Stimulated activated CD4-positive, alpha-beta T cell treated with anti-CD3 and anti-CD28 coated beads, Interleukin-12 subunit alpha, Interleukin-12 subunit beta, amount 100 ng/mL, for 48 hours (primary cell): ENCODE measurements around the gene MAEA.
"Not testable (repeated sequence)": the region's sequence is repeated elsewhere in the genome, so short reads cannot be mapped to it uniquely, and the experiment has no call there.

Experiments used
- DNase-seq, 3 donors: peaks; one replicate each; pipeline ENCODE4 v3.0.0-alpha.2; 2020; ENCODE audit warnings: low read depth in 2 of 3, low spot score in 1 of 3

The MAEA gene

DNA sequence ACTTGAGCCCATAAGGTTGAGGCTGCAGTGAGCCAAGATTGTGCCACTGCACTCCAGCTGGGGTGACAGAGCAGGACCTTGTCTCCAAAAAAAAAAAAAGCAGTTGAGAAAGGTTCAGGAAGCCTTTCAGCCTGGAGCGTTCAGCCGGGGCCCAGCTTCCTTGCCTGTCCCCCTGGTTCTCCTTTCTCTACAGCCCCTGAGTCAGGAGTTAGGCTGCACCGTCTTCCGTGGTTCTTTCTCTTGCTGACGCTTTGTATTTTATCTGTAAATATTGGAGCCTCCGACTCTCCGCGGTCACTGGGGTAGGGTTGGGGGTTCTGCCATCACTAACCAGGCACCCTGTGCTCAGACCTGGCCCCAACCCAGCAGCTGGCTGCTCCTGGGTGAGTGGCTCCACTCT lies 43.6 kb downstream of the MAEA start:
- no peak for DNase-seq

DNA sequence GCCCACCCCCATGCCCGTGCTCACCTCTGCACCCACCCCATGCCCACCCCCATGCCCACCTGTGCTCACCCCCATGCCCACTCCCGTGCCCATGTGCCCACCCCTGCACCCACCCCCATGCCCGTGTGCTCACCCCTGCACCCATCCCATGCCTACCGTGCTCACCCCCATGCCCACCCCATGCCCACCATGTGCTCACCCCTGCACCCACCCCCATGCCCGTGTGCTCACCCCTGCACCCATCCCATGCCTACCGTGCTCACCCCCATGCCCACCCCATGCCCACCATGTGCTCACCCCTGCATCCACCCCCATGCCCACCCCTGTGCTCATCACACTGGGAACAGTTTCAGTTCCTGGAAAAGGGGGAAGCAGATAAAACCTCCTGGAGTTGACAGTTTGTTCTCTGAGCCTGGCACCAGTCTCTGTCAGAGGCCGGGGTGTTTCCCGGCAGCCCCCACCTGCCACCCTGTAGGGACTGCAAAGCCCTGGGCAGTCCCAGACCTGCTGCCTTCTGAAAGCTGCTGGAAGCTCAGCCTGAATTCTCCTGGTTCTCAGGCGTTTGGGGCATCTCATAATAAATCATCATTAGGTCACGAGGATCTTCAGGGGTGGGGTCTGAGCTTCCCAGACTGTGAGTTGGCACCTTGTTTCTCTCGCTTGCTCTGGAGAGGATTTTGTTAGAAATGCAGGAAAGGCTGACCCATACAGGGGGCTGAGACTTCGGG lies 44.3 kb downstream of the MAEA start:
- DNase-seq = not testable (repeated sequence)

DNA sequence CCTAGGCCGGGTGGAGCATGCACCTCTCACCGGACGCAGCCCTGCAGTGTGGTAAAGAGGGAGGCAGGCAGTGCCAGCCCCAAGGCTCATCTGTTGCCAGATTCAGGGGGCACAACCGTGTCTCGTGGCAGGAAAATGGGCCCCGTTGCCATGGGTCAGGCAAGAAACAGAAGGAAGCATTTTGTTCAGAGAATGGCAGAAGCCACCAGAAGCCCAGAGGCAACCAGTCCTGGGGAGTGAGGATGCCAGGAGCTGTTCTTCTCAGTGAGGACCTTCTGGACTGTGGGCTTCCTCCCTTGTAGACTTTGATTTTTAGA lies 44.8 kb downstream of the MAEA start:
- no peak for DNase-seq

DNA sequence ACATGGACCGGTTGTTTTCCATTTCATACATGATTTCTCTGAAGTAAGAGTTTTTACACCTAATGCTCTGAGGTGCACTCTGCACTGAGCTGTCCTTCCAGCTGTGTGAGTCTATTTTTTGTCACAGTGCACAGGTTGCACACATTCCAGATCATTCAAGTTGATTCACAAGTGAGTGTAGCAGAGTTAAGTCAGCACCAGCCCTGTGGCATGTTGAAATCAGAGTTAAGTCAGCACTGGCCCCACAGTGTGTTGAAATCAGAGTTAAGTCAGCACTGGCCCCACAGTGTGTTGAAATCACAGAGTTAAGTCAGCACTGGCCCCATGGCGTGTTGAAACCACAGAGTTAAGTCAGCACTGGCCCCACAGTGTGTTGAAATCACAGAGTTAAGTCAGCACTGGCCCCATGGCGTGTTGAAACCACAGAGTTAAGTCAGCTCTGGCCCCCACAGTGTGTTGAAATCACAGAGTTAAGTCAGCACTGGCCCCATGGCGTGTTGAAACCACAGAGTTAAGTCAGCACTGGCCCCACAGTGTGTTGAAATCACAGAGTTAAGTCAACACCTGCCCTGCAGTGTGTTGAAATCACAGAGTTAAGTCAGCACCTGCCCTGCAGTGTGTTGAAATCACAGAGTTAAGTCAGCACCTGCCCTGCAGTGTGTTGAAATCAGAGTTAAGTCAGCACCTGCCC lies 45.6 kb downstream of the MAEA start:
- not testable (repeated sequence) for DNase-seq

DNA sequence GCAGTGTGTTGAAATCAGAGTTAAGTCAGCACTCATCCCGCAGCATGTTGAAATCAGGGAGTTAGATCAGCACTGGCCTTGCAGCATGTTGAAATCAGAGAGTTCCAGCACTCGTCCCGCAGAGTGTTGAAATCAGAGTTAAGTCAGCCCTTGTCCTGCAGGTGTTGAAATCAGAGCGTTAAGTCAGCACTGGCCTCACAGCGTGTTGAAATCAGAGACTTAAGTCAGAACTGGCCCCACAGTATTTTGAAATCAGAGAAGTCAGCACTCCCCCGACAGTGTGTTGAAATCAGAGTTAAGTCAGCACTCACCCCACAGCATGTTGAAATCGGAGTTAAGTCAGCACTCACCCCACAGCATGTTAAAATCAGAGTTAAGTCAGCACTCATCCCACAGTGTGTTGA lies 46.4 kb downstream of the MAEA start:
- no peak for DNase-seq

DNA sequence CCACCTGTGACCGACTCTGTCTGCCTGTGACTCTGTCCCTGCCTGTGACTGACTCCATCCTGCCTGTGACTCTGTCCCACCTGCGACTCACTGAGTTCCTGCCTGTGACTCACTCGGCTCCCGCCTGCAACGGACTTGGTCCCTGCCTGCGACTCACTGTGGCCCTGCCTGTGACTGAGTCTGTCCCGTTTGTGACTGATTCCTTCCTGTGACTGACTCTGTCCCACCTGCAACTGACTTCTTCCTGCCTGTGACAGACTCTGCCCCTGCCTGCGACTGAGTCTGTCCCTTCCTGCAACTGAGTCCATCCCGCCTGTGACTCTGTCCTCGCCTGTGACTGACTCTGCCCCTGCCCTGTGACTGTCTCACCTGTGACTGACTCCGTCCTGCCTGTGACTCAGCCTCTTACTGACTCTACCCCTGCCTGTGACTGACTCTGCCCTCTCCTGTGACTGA lies 47.7 kb downstream of the MAEA start:
- DNase-seq = peak; percentile 54 to 74 (median 55)

DNA sequence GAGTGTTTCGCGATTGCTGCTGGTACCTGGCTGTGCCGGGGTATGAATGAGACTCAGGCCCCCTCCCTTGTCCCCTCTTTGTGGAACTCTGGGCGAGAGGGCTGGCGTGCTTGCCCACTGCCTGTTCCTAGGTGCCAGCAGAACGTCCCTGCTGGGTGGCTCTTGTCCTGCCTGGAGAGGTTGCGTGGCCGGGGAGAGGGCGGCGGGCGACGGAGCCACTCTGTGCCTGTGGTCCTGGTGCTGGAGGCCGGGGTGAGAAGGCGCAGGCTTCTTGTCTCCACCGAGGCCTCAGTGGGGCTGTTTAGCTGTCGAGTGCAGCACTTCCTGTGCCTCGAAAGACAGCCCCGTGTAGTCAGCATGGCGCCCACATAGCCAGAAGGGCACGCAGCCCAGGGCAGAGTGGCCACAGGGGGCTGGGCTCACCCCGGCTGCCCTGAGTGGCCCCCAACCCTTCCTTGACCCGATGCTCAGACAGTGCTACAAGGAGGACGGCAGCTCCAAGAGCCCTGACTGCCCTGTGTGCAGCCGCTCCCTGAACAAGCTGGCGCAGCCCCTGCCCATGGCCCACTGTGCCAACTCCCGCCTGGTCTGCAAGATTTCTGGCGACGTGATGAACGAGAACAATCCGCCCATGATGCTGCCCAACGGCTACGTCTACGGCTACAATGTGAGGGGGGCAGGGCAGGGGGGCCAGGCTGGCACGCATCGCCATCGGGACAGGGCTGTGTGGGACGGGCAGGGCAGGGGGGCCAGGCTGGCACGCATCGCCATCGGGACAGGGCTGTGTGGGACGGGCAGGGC lies 48.5 kb downstream of the MAEA start:
- no peak for DNase-seq

DNA sequence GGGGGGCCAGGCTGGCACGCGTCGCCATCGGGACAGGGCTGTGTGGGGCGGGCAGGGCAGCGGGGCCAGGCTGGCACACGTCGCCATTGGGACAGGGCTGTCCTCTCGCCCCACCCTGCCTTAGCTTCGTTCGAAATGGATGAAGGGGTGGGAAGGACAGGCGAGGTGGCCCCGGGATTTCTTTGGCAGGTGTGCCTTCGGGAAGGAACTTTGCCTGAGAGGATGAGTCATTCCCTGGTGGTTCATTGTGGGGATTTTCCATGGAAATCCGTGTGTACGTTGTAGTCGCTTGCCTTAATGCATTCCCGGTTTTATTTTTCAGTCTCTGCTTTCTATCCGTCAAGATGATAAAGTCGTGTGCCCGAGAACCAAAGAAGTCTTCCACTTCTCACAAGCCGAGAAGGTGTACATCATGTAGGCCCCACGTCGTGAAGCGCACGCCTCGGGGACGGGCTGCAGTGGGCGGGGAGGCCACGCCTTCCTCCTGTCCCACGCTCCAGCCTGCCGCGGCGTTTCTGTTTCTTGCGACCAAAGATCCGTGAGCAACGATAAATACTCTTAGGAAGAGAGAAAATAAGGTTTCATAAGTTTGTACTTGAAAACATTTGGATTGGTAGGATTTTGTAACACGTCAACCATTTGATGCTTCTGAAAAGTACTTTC lies 49.2 kb downstream of the MAEA start:
- DNase-seq = no peak

DNA sequence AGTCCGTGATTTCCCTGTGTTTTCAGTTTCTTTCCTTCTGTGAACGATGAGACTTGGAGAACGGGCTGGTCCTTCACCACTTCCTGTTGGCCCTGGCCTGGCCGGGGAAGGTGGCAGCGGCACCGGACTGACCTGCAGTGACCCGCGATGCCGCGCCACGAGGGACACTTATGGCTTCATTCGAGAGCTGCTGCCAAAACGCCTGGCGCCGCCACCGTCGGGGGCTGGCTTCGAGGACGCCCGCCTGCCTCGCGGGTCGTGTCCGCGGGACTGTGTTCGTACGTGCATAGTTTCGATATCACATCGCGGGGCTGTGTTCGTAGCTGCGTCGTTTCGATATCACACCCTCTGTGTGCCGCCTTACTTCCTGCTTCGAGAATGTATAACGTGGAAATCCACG lies 49.8 kb downstream of the MAEA start:
- no peak for DNase-seq

DNA sequence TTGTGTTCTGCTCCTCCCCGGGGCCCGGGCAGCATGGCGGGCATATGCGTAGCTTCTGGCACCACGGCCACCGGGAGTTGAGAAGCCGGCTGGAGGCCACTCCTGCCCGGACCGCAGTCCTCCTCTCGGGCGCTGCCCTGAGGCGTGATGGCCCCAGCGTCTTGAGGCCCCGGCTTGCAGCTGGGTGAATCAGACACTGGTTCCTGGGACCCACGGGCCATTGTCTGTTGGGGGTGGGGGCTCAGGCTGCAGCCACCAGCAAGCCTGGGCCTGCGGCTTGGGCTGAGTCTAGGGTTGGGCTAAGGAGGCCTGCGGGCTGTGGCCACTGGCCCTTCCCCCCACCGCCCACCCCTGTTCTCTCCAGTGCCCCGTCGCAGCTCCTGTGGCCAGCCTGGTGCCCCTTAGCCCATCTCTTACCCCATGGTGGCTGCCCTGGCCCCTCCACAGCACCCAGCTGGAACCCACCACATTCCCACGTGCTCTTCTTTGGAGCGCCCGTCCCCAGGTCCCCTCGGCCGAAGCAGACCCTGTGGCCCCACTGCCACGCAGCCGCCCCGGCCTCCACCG lies 50.6 kb downstream of the MAEA start:
- no peak for DNase-seq

DNA sequence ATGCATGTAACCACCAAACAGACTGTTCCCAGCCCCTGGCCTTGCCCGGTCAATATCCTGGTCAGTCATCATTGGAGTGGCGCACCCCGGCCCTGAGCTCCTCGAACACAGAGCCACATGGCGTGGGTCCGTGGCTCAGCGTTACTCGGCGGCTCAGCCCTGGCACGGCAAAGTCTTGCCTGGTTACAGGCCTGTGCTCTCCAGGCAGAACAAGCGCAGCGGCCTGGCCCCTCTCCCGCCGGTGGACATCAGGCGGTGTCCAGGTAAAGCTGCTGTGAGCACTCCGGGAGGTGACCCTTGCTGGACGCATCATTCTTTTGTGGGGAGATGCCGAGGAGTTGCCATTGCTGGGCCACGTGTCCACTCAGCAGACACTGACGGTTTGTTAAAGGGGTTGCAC lies 51.2 kb downstream of the MAEA start:
- DNase-seq = no peak

DNA sequence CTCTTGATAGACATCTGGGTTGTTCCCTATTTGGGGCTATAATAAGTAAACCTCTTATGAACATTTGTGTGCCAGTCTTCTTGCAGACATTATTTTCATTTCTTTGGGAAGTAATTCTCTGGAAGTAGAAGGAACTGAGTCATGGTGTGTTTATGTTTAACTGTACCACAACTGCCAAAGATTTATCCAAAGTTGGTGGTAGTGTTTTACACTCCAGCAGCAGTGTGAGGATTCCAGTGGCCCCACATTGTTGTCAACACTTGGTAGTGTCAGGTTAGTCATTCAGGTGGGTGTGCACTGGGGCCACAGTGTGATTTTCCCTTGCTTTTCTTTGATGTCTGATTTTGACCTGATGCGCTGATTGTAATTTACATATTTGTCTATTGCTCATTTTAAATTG lies 52.3 kb downstream of the MAEA start:
- DNase-seq = no peak

DNA sequence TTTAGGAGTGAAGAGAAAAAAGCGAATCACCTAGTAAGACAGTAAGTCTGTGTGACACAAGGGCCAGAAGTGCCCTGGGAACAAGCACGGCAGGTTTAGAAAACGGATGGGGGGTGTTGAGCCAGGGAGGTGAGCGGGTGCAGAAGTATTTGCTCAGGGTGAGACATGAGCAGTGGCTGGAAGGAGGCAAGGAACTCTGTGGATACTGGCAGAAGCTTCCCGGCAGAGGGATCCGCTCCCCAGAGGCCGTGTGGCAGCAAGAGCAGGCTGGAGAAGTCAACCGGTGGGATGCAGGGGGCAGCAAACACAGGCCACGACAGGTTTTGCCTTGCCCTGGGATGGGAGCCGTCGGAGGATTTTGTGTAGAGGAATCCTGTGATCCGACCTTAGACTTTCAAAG lies 55.0 kb downstream of the MAEA start:
- no peak for DNase-seq

DNA sequence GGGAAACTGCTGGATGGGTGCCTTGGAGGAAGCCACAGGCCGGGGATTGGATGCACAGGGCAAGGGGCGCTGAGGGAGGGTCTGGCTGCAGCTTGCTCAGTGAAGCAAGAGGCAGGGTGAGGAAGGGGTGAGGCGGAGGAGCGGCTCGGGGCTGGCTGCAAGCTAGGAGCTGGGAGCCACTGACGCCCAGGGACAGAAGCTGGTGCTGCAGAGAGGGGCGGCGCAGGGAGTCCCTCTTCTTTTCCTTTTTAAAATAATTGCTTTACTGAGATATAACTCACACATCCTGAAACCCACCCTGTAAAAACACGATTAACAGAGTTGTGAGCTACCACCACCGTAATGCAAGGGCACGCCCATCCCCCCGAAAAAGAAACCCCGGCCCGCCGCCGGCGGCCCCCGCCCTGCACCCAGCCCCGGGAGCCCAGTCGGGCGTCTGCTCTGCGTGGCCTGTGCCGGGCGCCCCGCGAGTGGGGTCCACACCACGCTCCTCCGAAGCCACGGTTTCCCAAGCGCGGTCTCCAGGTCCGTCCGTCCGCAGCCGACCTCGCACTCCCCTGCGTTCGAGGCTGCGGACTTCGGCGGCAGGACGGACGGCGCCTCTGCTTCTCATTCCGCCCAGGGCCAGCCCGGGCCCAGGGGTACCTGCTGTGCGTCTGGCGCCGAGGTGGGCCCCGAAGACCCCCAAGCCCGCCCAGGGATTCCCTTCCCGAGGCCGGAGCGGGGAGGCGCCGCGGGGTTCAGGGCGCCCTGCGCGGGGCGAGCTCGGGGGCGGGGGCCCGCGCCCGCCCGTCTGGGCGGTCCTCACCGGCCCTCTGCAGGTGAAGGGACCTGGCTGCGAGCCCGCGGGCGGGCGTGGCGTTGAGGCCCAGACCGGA lies 56.5 kb downstream of the MAEA start:
- peak; percentile 16 to 31 (median 23) for DNase-seq

DNA sequence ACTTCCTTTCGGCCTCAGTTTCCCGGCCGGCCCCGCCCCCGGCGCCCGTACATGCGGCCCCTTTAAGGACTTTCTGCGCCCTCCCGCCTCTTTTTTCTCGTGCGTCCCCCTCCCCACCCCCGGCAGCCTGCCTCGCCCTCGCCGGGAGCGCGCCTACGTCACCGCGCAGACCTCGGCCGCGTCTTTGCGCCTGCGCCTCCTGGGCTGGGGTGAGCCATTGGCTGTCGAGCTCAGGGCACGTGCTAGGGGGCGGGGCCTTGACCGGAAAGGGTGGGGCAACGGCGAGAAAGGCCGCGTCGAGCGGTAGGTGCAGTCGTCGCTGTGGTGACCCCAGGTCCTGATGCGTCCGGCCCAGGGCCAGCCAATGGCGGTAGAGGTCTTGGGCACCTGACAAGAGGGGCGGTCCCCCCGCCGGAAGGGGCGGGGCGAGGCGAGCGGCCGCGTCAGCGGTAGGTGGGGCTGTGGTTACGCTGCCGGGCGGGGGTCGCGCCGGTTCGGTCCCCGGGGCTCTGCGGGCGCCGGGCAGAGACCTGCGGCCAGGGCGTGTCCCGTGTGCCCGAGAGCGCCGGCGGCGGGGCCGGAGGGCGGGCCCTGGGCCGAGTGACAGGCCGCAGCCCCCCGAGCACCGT lies 57.2 kb downstream of the MAEA start, which contains the start of gene UVSSA:
Gene UVSSA, plus strand, starts transcription at position 428 of the 629 bp plus-strand sequence. CDS start 884 bp downstream, outside the sequence.
- DNase-seq = peak; percentile 100

DNA sequence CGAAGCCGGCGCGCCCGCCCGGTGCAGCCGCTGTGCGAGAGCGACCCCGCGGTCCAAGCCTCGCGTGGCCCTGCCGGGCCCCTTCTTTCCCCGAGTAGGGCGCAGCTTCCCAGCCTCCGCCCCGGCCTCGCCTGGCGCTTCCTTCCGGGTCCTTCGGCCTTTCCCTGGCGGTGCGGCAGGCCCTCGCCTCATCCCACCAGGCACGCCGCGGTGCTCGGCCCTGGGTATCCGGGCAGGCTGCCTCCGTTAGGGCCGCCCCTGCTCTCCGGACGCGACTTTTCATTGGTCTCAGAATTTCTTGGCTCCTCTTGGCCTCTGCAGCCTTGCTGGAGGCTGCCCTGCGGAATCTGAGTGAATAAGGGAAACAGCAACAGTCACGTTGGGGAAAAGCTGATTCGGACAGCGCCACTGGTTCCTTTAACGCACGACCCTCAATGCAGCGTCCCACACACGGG lies 57.7 kb downstream of the MAEA start:
- DNase-seq = peak; percentile 21 to 49 (median 24)

DNA sequence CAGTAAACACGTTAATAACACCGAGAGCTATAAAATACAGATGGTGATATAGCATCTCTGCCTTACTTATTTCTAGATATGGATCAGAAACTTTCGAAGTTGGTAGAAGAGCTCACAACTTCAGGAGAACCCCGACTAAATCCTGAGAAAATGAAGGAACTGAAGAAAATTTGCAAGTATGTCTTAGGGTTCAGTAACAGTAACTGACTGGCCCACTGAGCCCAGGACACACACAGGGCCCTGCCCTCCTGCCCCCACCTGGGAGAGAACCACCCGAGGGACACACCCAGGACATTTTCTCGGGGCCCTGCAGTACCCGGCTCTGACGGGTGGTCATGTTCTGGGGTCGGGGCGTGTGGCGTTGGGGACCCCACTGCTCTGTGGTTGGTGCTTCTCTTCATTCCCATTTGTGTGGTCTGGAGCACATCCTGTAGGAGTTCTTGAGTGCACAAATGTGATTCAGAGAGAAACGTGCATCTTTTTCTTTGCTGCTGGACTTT lies 58.4 kb downstream of the MAEA start:
- DNase-seq = no peak

DNA sequence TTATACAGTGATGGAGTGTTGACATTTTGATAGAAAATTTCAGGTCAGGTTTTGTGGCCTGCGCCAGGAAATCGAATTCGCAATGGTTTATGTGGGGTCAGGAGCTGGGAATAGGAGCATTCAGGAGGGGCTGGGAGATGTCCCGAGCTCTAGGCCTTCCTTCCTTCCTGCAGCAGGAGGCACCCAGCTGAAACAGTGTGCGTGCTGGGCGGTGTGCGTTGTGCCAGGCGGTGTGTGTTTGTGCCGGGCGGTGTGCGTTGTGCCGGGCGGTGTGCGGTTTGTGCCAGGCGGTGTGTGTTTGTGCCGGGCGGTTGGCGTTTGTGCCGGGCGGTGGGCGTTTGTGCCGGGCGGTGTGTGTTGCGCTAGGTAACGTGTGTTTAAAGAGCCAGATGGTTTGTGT lies 59.1 kb downstream of the MAEA start:
- DNase-seq = no peak
